OCI-LY1 (cell line): ENCODE data around the gene TMPRSS13.

Experiments used
- CTCF ChIP-seq: fragments of 200-600 bp; sonication (generic), shearing (Covaris generic); IDR thresholded peaks from 2 replicates; pipeline ENCODE4 v1.5.1; 2017; ENCODE audit warnings: mild to moderate bottlenecking, antibody characterized with exemption, low read length, moderate library complexity, mixed read lengths
- EZH2 ChIP-seq: fragments of 200-600 bp; sonication (generic), shearing (Covaris generic); IDR thresholded peaks from 2 replicates; pipeline ENCODE4 v1.8.0; 2017; ENCODE audit warnings: borderline replicate concordance, mixed run types, mild to moderate bottlenecking, antibody characterized with exemption, low read length, moderate library complexity, mixed read lengths

DNA sequence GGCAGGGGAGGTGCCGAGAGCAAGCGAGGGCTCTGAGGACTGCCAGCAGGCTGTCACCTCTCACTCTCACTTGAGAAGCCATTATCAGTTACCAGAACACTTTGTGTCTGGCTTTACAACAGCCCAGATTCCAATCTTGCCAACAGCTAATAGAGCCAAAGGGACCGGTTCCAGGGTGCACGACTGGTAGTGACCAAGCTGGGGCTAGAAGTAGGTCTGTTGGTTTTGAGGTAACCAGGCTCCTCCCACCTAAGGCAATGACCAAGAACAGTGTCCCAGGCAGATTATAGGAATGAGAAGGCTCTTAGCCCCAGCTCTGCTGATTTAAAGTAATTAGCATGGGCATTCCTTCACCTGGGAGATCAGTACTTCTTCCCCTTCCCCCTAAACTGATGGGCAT is 49.8 kb upstream of the TMPRSS13 start:
- no peak for TF ChIP-seq CTCF
- no peak for TF ChIP-seq EZH2
